ENCODE measurements around the gene CLEC4F. TPM values are rescaled to one million over a fixed set of nuclear protein-coding genes. Genes with fewer than 3 reads are reported as not detected.

CLEC4F gene
- total and polyA plus RNA-seq, 4 donors, result 0.03 to 0.25 (median 0.19) TPM; not detected in 1

DNA sequence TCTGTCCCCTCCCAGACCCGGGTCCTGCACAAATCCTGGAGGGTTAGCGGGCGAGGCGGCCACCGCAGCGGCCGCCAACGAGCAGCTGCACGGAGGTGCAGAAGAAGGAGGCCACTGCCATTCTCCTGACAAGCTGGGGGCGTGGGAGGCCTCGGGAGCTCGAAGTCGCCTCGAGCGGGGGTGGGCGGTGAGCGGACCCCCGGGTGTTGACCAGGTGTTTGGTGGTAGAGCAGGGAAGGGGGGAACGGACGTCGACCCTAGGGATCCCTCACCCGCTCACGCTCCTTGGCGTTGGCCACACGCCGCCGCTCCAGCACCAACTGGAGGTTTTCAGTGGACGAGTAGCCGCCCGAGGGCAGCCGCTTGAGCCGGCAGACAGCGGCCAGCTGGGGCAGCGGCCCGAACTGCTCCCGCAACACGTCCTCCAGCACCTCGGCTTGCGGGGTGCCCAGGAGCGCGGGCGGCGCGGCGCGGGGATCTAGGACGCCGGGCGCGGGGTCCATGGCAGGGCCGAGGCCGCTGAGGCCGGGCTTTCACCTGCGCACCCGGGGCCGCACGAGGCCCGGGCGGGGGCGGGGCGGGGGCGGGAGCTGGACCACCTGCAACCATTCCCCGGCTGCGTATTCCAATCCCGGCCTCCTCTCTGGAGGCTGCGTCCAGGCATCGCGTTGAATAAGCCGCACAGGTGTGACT, 30.1 kb downstream of the CLEC4F start, which contains the start of gene FIGLA:
FIGLA (minus strand) TSS at position 508 of the 693 bp plus-strand sequence; CDS start at position 503, 5 bp downstream.
- no peak within 1 kb of the TSS for H3K27ac ChIP-seq (ENCODE audit: low read depth in 1 of 2, low read length in 2 of 2)
- no peaks in the 10 kb centered on the region for H3K36me3 ChIP-seq (ENCODE audit: control insufficient read depth in 4 of 4, insufficient read depth in 3 of 4, low read depth in 1 of 4, low read length in 3 of 4)
- DNase-seq (ENCODE audit: low spot score), result no peak
- no peak within 1 kb of the TSS for H3K9ac ChIP-seq (ENCODE audit: low read depth in 1 of 2, low read length in 2 of 2)
- WGBS, result 6% methylated on average over 69 of the region's 69 CpGs
- H3K4me3 ChIP-seq (ENCODE audit: low read depth in 1 of 3, low read length in 3 of 3), result peak within 1 kb of the TSS in 1 of 3 donors; percentile 41
- no peaks in the 10 kb centered on the region for H3K9me3 ChIP-seq (ENCODE audit: control insufficient read depth in 4 of 4, low read length in 3 of 4)
- no peak for TF ChIP-seq SP1 (IDR thresholded peaks at IDR 0.05)
- no peak for TF ChIP-seq GABPA (IDR thresholded peaks at IDR 0.05 in 1 of 2, conservative IDR thresholded peaks at IDR 0.05 in 1 of 2)
- TF ChIP-seq RAD21 (IDR thresholded peaks at IDR 0.05), result no peak
- peaks cover 7 to 12% (median 9%) of the 10 kb centered on the region in 4 donors for H3K4me1 ChIP-seq (ENCODE audit: control insufficient read depth in 4 of 4, insufficient read depth in 4 of 4, low read length in 3 of 4)
- peaks cover 0 to 25% (median 12%) of the 10 kb centered on the region in 4 donors for H3K27me3 ChIP-seq (ENCODE audit: control insufficient read depth in 4 of 4, insufficient read depth in 4 of 4, low read length in 3 of 4)

GRCh38 chr2:70789304-70790135, 30.9 kb downstream of the CLEC4F start:
- DNase-seq (ENCODE audit: low spot score), result peak; percentile 61
- TF ChIP-seq GABPA (IDR thresholded peaks at IDR 0.05 in 1 of 2, conservative IDR thresholded peaks at IDR 0.05 in 1 of 2), result no peak
- TF ChIP-seq RAD21 (IDR thresholded peaks at IDR 0.05), result peak; percentile 77 to 84
- TF ChIP-seq HNF4G (IDR thresholded peaks at IDR 0.05), result no peak
- TF ChIP-seq, protein P1, sequence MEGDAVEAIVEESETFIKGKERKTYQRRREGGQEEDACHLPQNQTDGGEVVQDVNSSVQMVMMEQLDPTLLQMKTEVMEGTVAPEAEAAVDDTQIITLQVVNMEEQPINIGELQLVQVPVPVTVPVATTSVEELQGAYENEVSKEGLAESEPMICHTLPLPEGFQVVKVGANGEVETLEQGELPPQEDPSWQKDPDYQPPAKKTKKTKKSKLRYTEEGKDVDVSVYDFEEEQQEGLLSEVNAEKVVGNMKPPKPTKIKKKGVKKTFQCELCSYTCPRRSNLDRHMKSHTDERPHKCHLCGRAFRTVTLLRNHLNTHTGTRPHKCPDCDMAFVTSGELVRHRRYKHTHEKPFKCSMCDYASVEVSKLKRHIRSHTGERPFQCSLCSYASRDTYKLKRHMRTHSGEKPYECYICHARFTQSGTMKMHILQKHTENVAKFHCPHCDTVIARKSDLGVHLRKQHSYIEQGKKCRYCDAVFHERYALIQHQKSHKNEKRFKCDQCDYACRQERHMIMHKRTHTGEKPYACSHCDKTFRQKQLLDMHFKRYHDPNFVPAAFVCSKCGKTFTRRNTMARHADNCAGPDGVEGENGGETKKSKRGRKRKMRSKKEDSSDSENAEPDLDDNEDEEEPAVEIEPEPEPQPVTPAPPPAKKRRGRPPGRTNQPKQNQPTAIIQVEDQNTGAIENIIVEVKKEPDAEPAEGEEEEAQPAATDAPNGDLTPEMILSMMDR (IDR thresholded peaks at IDR 0.05; ENCODE audit: low read depth, low read length, missing input control), result peak; percentile 44
- TF ChIP-seq EGR1 (IDR thresholded peaks at IDR 0.05; ENCODE audit: low read depth in 2 of 2), result no peak
- Histone ChIP-seq H3K4me3 (ENCODE audit: low read depth in 1 of 3, low read length in 3 of 3) (peak overlapping the region in 1 of 3 donors; percentile 41), H3K4me1 (ENCODE audit: control insufficient read depth in 4 of 4, insufficient read depth in 4 of 4, low read length in 3 of 4) (peaks cover 7 to 12% (median 9%) of the 10 kb centered on the region in 4 donors), H3K27me3 (ENCODE audit: control insufficient read depth in 4 of 4, insufficient read depth in 4 of 4, low read length in 3 of 4) (peaks cover 0 to 25% (median 12%) of the 10 kb centered on the region in 4 donors), H3K27ac (ENCODE audit: low read depth in 1 of 2, low read length in 2 of 2) (no peak overlapping the region), H3K9ac (ENCODE audit: low read depth in 1 of 2, low read length in 2 of 2) (no peak overlapping the region), H3K36me3 (ENCODE audit: control insufficient read depth in 4 of 4, insufficient read depth in 3 of 4, low read depth in 1 of 4, low read length in 3 of 4) (no peaks in the 10 kb centered on the region), H3K9me3 (ENCODE audit: control insufficient read depth in 4 of 4, low read length in 3 of 4) (no peaks in the 10 kb centered on the region)
- WGBS, result 7% methylated on average over 33 of the region's 33 CpGs

GRCh38 chr2:70785137-70785911, 35.1 kb downstream of the CLEC4F start:
- DNase-seq (ENCODE audit: low spot score), result peak; percentile 50
- Histone ChIP-seq H3K4me3 (ENCODE audit: low read depth in 1 of 3, low read length in 3 of 3) (no peak overlapping the region), H3K9me3 (ENCODE audit: control insufficient read depth in 4 of 4, low read length in 3 of 4) (no peaks in the 10 kb centered on the region), H3K36me3 (ENCODE audit: control insufficient read depth in 4 of 4, insufficient read depth in 3 of 4, low read depth in 1 of 4, low read length in 3 of 4) (no peaks in the 10 kb centered on the region), H3K4me1 (ENCODE audit: control insufficient read depth in 4 of 4, insufficient read depth in 4 of 4, low read length in 3 of 4) (peaks cover 3 to 11% (median 9%) of the 10 kb centered on the region in 4 donors), H3K27me3 (ENCODE audit: control insufficient read depth in 4 of 4, insufficient read depth in 4 of 4, low read length in 3 of 4) (peaks cover 0 to 18% (median 5%) of the 10 kb centered on the region in 4 donors), H3K27ac (ENCODE audit: low read depth in 1 of 2, low read length in 2 of 2) (no peak overlapping the region), H3K9ac (ENCODE audit: low read depth in 1 of 2, low read length in 2 of 2) (no peak overlapping the region)
- TF ChIP-seq RXRA (IDR thresholded peaks at IDR 0.05), result no peak
- peak; percentile 41 to 47 for TF ChIP-seq RAD21 (IDR thresholded peaks at IDR 0.05)
- TF ChIP-seq FOXA2 (IDR thresholded peaks at IDR 0.05), result no peak
- TF ChIP-seq SP1 (IDR thresholded peaks at IDR 0.05), result no peak
- no peak for TF ChIP-seq NR2F2 (IDR thresholded peaks at IDR 0.05)
- 22% methylated on average over 7 of the region's 7 CpGs for WGBS
